Hippocampal formation (tissue), 2 donors: ENCODE results near the gene ZNF808.
"Not testable (repeated sequence)": the region's sequence is repeated elsewhere in the genome, so short reads cannot be mapped to it uniquely, and the experiment has no call there.

Source experiments
- DNase-seq, 2 donors: peaks; one replicate each; lab custom pipeline; 2025; lab: John Stamatoyannopoulos, UW

ZNF808 gene

DNA sequence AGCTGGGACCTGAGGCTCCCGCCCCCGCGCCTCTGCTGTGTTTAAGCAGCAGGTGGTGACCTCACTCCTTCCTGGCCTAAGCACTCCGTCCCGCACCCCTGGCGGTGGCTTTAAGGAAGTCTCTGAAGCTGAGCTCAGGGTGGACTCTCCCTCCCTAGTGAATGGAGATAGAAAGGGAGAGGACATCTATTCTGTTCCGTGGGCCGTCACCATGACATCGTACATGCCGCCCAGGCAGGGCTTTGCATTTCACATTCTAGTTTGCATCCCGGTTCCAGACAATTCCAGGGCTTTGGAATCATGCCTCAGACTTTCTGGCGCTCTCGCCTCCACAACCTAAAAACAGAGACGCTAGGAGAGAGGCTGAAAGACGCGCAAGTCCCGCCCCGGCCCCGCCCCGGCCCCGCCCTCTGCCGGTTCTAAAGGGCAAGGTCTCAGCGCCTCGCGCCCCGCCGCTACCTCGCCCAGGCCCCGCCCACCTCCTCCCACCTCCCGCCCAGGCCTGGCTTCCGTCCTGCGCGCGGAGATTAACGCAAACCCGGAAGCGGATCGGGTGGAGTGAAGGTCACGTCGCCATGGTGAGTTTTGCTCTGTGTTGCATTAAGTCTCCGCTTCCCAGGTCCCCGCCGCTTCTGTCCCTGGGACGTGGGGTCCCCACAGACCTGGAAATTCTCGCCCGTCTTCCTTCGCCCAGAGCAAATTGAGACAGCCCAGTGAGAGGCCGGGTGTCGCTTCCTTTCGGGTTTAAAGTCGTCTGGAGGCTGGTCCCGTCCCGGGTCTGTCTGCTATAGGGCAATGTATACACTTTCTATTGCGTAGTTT, at the start of gene ZNF808:
ZNF808 (plus strand) TSS at position 535 of the 822 bp plus-strand sequence. CDS start 15,617 bp downstream, outside the sequence.
- DNase-seq: peak; percentile 77 to 93

DNA sequence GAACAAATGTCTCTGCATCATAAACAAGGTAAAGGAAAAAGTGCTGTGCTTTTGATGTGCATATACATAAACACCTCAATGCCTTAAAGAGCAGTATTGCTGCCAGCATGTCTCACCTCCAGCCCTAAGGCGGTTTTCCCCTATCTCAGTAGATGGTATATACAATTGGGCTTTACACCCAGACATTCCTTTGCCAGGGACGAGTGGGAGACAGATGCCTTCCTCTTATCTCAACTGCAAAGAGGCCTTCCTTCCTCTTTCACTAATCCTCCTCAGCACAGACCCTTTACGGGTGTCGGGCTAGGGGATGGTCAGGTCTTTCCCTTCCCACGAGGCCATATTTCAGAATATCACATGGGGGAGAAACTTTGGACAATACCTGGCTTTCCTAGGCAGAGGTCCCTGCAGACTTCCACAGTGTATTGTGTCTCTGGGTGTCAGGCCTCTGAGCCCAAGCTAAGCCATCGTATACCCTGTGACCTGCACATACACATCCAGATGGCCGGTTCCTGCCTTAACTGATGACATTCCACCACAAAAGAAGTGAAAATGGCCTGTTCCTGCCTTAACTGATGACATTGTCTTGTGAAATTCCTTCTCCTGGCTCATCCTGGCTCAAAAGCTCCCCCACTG, 43.2 kb upstream of the ZNF808 start:
- not testable (repeated sequence) for DNase-seq

DNA sequence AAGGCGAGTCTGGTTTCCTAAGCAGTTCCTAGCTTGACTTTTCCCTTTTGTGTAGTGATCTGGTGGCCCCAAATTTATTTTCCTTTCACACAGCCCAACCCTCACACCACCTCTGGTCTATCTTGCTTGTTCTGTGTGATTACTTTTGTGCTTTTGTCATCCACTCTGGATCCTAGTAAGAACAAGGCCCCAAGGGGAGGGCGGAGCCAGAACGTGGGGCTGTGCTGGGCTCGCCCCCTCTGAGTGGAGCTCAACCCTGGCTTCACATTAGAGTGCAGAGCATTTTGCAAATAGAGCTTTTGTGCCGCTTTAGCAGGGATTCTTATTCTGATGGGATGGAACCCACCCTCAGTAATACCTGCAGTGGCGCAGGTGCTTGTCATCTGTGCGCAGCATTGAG, 42.4 kb upstream of the ZNF808 start:
- not testable (repeated sequence) for DNase-seq

DNA sequence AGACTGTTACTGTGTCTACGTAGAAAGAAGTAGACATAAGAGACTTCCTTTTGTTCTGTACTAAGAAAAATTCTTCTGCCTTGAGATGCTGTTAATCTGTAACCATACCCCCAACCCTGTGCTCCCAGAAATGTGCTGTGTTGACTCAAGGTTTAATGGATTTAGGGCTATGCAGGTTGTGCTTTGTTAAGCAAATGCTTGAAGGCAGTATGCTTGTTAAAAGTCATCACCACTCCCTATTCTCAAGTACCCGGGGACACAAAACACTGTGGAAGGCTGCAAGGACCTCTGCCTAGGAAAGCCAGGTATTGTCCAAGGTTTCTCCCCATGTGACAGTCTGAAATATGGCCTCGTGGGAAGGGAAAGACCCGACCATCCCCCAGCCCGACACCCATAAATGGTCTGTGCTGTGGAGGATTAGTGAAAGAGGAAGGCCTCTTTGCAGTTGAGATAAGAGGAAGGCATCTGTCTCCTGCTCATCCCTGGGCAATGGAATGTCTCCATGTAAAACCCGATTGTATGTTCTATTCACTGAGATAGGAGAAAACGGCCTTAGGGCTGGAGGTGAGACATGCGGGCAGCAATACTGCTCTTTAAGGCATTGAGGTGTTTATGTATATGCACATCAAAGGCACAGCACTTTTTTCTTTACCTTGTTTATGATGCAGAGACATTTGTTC, 41.8 kb upstream of the ZNF808 start:
- DNase-seq: not testable (repeated sequence)

DNA sequence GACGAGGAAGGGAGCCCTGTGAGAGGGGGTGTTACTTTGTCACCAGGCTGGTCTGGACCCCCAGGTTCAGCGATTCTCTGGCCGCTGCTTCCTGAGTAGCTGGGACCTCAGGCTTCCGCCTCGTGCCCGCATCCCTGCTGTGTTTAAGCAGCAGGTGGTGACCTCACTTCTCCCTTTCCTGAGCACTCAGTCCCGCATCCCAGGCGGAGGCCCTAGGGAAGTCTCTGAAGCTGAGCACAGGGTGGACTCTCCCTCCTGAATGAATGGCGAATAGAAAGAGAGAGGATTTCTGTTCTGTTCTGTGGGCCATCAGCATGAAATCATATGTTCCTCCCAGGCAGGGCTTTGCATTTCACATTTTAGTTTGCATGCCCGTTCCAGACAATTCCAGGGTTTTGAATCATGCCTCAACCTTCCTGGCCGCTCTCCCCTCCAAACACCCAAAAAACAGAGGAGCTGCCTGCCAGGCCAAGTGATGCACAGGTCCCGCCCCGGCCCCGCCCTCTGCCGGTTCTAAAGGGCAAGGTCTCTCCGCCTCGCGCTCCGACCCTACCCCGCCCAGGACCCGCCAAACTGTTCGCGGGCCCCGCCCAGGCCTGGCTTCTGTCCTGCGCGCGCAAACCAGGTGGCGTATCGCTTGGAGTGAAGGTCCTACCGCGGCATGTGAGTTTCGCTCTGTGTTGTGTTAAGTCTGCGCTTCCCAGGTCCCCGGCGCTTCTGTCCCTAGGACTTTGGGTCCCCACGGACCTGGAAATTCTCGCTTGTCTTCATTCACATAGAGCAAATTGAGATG, 35.1 kb upstream of the ZNF808 start:
- DNase-seq: no peak

DNA sequence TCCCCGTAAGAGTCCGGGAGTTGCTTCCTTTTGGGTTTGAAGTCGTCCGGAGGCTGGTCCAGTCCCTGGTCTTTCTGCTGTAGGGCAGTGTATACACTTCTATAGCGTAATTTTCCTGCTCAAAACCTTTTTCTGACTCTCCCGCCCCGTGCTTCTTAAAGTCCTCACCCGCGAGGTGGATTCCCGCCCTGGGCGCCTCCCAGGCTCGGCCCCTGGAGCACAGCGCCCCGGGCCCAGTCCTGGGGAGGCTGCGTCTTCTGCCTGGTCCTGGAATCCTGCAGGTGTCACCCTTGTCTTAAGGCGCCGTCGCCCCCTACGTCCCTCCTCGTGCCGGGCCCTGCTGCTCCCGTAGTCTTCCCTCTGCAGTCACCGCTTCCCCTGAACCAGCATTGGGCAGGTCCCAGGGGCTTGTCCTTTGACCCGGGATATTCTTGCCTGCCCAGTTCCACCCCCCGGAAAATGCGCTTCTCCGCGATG, 34.4 kb upstream of the ZNF808 start:
- DNase-seq: no peak

DNA sequence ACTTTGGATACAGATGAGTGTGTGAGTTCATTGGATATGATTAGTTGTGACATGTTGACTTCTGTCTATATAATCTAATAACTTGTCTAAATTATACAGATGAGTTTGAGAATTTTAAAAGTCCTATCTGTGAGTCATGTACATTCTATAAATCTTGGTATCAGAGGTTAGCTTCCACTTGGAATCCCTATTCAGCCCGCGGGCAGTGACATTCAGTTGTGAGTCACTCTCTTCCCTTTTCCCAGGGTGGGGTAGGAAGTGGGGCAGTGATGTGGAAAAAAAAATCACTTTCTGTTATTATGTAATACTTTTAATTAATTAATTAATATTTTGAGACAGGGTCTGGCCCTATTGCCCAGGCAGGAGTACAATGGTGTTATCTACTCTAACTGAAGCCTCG, 33.0 kb upstream of the ZNF808 start:
- DNase-seq: no peak

DNA sequence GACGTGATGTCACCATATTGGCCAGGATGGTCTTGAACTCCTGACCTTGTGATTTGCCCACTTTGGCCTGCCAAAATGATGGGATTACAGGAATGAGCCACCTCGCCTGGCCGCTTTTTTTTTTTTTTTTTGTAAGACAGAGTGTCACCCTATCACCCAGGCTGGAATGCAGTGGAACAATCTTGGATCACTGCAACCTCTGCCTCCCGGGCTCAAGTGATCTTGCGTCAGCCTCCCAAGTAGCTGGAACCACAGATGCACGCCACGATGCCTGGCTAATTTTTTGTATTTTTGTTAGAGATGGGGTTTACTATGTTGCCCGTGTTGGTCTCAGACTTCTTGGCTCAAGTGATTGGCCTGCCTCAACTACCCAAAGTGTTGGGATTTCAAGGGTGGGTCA, 28.9 kb upstream of the ZNF808 start:
- DNase-seq: no peak

DNA sequence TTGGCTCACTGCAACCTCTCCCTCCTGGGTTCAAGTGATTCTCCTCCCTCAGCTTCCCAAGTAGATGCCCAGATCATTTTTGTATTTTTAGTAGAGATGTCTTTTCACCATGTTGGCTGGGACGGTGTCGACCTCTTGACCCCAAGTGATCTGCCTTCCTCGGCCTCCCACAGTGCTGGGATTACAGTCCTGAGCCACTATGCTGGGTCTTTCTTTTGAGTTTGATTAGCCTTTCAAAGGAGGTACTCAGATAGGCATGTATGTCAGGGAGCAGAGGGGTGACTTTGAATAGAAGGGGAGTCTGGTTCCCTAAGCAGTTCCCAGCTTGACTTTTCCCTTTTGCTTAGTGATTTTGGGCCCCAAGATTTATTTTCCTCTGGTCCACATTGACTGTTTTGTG, 27.0 kb upstream of the ZNF808 start:
- DNase-seq: not testable (repeated sequence)

DNA sequence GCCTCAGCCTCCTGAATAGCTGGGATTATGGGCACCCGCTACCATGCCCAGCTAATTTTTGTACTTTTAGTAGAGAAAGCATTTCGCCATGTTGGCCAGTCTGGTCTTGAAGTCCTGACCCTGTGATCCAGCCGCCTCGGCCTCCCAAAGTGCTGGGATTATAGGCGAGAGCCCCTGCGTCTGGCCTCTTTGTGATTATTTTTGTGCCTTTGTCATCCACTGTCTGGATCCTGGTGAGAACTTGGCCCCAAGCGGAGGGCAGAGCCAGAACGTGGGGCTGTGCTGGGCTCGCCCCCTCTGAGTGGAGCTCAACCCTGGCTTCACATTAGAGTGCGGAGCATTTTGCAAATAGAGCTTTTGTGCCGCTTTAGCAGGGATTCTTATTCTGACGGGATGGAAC, 26.5 kb upstream of the ZNF808 start:
- DNase-seq: not testable (repeated sequence)

DNA sequence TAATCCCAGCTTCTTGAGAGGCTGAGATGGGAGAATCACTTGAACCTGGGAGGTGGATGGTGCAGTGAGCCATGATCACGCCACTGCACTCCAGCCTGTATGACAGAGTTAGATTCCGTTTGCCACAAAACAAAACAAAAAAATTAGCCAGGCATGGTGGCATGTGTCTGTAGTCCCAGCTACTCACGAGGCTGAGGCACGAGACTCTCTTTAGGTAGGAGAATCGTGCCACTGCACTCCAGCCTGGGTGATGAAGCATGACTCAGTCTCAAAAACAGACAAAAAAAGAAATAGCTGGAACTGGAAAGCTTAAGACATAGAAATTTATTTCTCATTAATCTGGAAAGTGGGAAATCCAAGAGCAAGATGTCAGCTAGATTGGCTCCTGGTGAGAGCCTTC, 20.2 kb upstream of the ZNF808 start:
- no peak for DNase-seq

DNA sequence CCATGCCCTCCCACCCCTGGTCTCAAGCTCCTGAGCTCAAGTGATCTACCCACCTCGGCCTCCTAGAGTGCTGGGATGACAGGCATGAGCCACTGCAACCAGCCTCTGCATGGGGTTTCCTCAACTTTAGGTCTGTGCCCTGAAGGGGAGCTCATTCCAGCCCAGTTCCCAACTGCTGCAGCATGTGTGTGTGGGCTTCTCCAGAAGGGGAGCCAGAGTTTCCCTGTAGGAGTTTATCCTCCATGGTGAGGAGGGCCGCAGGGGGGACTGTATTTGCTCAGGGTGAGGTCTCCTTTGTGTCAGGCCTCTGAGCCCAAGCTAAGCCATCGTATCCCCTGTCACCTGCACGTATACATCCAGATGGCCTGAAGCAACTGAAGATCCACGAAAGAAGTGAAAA, 11.3 kb upstream of the ZNF808 start:
- no peak for DNase-seq

DNA sequence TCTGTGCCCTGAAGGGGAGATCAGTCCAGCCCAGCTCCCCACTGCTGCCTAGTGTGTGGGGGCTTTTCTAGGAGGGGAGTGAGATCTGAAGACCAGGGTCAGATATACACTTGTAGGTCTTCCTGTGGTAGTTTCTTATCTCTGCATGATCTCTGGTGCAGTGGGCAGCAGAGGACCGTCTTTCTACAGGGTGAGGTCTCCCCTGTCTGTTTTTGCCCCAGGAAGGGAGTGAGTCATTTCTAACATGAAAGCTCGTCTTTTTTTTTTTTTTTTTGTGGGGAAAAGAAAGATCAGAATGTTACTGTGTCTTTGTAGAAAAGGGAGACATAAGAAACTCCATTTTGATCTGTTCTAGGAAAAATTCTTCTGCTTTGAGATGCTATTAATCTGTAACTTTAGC, 8.8 kb upstream of the ZNF808 start:
- no peak for DNase-seq

DNA sequence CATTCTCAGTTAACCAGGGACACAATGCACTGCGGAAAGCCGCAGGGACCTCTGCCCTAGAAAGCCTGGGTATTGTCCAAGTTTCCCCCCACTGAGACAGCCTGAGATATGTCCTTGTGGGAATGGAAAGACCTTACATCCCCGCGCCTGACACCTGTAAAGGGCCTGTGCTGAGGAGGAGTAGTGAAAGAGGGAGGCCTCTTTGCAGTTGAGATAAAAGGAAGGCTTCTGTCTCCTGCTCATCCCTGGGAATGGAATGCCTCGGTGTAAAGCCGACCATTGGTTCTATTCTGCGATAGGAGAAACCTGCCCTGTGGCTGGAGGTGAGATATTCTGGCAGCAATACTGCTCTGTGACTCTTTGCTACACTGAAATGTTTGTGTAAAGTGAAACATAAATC, 8.3 kb upstream of the ZNF808 start:
- not testable (repeated sequence) for DNase-seq

DNA sequence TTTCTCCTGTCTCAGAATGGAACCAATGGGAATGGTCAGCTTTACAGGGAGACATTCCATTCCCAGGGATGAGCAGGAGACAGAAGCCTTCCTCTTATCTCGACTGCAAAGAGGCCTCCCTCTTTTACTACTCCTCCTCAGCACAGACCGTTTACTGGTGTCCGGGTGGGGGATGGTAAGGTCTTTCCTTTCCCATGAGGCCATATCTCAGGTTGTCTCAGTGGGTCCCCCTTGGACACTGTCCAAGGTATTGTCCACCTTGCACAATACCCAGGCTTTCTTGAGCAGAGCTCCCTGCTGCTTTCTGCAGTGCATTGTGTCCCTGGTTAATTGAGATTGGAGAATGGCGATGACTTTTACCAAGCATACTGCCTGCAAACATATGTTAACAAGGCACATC, 7.5 kb upstream of the ZNF808 start:
- DNase-seq: no peak

DNA sequence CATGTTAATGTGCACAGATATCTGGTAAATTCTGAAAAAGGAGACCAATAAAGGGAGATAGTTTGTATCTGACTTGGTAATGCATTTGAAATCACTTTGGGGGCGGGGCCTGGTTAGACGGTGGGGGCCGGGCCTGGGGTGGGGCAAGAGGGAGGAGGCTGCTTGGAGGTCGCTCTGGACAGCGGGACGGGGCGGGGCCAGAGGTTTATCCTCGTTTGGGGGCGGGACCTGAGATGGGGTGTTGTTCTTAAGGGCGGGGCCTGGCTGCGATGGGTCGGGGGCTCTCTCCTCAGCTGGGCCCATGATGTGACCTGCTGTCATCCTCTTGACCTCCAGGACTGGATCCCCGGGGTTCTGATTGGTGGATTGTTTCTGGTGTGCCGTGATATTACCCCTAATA, 4.9 kb upstream of the ZNF808 start:
- no peak for DNase-seq

DNA sequence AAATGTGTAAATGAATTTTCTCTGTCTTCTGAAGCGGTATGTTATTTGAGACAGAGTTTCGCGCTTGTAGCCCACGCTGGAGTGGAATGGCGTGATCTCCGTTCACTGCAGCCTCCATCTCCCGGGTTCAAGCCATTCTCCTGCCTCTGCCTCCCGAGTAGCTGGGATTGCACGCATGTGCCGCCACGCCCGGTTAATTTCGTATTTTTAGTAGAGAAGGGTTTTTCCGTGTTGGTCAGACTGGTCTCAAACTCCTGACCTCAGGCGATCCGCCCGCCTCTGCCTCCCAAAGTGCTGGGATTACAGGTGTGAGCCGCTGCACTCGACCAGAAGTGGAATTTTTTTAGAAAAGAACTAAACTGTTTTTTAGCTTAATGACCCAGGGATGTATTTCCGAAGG, 3.4 kb upstream of the ZNF808 start:
- DNase-seq: no peak

DNA sequence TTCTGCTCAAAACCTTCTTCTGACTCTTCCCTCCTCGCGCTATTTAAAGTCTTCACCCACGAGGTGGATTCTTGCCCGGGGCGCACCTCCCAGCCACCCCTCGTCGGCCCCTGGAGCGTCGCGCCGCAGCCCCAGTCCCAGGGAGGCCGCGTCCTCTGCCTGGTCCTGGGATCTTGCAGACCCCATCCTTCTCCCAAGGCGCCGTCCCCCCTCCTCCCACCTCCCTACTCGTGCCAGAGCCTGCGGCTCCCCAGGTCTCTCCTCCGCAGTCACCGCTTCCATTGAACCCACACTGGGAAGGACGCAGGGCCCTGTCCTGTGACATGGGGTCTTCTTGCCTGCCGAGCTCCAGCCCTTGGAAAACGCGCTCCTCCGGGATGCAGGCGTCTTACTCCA, 486 bp downstream of the ZNF808 start:
- DNase-seq: peak in 1 of 2 donors; percentile 29

DNA sequence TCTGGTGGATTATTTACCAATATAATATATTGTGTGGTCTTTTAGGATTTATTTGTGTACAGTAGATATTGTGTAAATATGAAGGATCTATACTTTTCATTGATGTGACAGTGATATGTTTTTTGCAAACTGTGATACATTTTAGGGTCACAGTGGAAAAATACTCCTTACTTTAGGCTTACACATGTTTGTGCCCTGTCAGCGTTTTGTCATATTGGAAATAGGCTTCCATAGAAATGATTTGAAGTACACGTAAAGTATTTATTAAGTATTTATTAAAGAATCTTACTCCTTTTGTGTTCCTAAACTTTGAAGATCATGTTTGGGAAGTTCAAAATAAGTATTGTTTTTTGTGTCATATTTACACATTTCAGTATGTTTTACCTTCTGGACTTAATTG, 5.0 kb downstream of the ZNF808 start:
- no peak for DNase-seq

DNA sequence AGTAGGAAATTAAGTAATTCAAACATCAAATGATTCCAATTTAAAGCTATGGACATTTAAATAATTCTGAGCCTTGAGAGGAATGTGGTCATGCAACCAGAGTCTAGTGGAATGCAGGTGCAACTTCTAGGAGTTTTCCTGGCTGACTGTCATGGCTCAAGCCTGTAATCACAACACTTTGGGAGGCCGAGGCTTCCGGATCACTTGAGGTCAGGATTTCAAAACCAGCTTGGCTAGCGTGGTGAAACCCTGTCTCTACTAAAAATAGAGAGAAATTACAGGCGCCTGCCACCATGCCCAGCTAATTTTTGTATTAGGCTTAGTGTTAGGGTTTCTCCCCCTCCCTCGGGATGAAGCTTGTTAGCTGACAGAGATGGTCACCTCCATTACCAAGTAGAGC, 6.4 kb downstream of the ZNF808 start:
- no peak for DNase-seq

DNA sequence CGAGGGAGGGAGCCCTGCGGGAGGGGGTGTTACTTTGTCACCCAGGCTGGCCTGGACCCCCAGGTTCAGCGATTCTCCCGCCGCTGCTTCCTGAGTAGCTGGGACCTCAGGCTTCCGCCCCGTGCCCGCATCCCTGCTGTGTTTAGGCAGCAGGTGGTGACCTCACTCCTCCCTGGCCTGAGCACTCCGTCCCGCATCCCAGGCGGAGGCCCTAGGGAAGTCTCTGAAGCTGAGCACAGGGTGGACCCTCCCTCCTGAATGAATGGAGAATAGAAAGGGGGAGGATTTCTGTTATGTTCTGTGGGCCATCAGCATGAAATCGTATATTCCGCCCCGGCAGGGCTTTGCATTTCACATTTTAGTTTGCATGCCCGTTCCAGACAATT, 7.9 kb downstream of the ZNF808 start:
- not testable (repeated sequence) for DNase-seq
